H1 (cell line): ENCODE data around the gene PLOD1. TPM values are rescaled to one million over a fixed set of nuclear protein-coding genes. Genes with fewer than 3 reads are reported as not detected.

Experiments used
- CTCF ChIA-PET: fragments of 300-600 bp; sonication (Branson Sonifier 250); formaldehyde crosslinking; loops from one replicate; lab custom pipeline; 2021; ENCODE audit not compliant: partially characterized antibody; lab: Charles Lee
- POLR2A ChIA-PET: fragments of 300-600 bp; sonication (Branson Sonifier 250); formaldehyde crosslinking; loops from one replicate; lab custom pipeline; 2021; ENCODE audit warnings: inconsistent platforms; ENCODE audit not compliant: partially characterized antibody; lab: Charles Lee
- DNase-seq, 2 experiments: peaks; one replicate each; pipeline versions ENCODE4 v3.0.0 to v3.0.0-alpha.2; 2010 to 2022; ENCODE audit warnings: low spot score in 2 of 2, low read depth in 1 of 2, mixed read lengths in 1 of 2
- FAIRE-seq: peaks from 2 replicates; lab custom pipeline; 2011; peaks lifted over from hg19 to GRCh38; lab: Jason Lieb, UNC
- H2AFZ ChIP-seq: 2 replicates; pipeline ENCODE4 v1.8.1; 2012; ENCODE audit warnings: low read length, inconsistent platforms
- H2AK5ac ChIP-seq: 2 replicates; pipeline ENCODE4 v1.6.1; 2013; ENCODE audit warnings: low read depth, low read length
- H2BK120ac ChIP-seq: replicated peaks from 2 replicates; pipeline ENCODE3; 2013; ENCODE audit warnings: low read depth, low read length, inconsistent platforms
- H2BK12ac ChIP-seq: 2 replicates; pipeline ENCODE4 v1.6.1; 2013; ENCODE audit warnings: low read depth, low read length
- H2BK15ac ChIP-seq: 2 replicates; pipeline ENCODE4 v1.6.1; 2013; ENCODE audit warnings: low read length
- H2BK20ac ChIP-seq: 2 replicates; pipeline ENCODE4 v1.6.1; 2013; ENCODE audit warnings: low read length
- H2BK5ac ChIP-seq: 2 replicates; pipeline ENCODE4 v1.6.1; 2013; ENCODE audit warnings: low read depth, low read length
- H3K14ac ChIP-seq: 2 replicates; pipeline ENCODE4 v1.6.1; 2013; ENCODE audit warnings: inconsistent platforms; ENCODE audit not compliant: insufficient read length
- H3K18ac ChIP-seq: 2 replicates; pipeline ENCODE4 v1.6.1; 2013; ENCODE audit warnings: low read length; ENCODE audit errors: extremely low read depth
- H3K23ac ChIP-seq: 2 replicates; pipeline ENCODE4 v1.6.1; 2013; ENCODE audit warnings: inconsistent platforms; ENCODE audit not compliant: insufficient read length
- H3K23me2 ChIP-seq: 2 replicates; pipeline ENCODE4 v1.6.1; 2013; ENCODE audit warnings: low read depth, low read length
- H3K27ac ChIP-seq: 2 replicates; pipeline ENCODE4 v1.6.1; 2011; ENCODE audit warnings: low read depth, low read length, inconsistent platforms
- H3K27me3 ChIP-seq, 4 experiments: replicated peaks in 1 of 4; 1 replicate in 1 of 4; 2 replicates in 3 of 4; pipeline versions ENCODE4 v1.6.1 to v1.8.1; 2011 to 2013; ENCODE audit warnings: low read length in 3 of 4, mild to moderate bottlenecking in 3 of 4, inconsistent platforms in 2 of 4, mixed read lengths in 2 of 4, moderate library complexity in 1 of 4; ENCODE audit not compliant: control insufficient read depth in 3 of 4, insufficient read depth in 3 of 4; ENCODE audit errors: extremely low read depth in 1 of 4
- H3K36me3 ChIP-seq, 4 experiments: 2 replicates each; pipeline versions ENCODE4 v1.6.1 to v1.8.1; 2011 to 2013; ENCODE audit warnings: mild to moderate bottlenecking in 4 of 4, low read length in 3 of 4, moderate library complexity in 2 of 4, control low read depth in 1 of 4, inconsistent platforms in 1 of 4; ENCODE audit not compliant: insufficient read depth in 4 of 4, control insufficient read depth in 2 of 4
- H3K4ac ChIP-seq: replicated peaks from 2 replicates; pipeline ENCODE3; 2013; ENCODE audit warnings: low read length, low read depth, mixed read lengths, inconsistent platforms; ENCODE audit not compliant: insufficient read length
- H3K4me1 ChIP-seq, 4 experiments: replicated peaks in 1 of 4; 1 replicate in 1 of 4; 2 replicates in 3 of 4; pipeline versions ENCODE4 v1.6.1 to v1.8.1; 2011 to 2013; ENCODE audit warnings: low read length in 3 of 4, inconsistent platforms in 2 of 4, mixed read lengths in 1 of 4; ENCODE audit not compliant: insufficient read depth in 4 of 4, control insufficient read depth in 3 of 4
- H3K4me2 ChIP-seq, 2 experiments: 2 replicates each; pipeline versions ENCODE4 v1.6.1 to v1.8.1; 2011 to 2013; ENCODE audit warnings: low read depth in 2 of 2, low read length in 2 of 2, control low read depth in 1 of 2, inconsistent platforms in 1 of 2, mild to moderate bottlenecking in 1 of 2; ENCODE audit not compliant: insufficient read depth in 1 of 2
- H3K4me3 ChIP-seq, 4 experiments: fragments of 200-600, 300-600 bp in 1 of 4; sonication (generic), shearing (Covaris generic), sonication (Bioruptor Twin) in 1 of 4; 2 replicates each; pipeline versions ENCODE4 v1.5.1 to v1.8.1; 2011 to 2016; ENCODE audit warnings: low read length in 4 of 4, low read depth in 3 of 4, control low read depth in 2 of 4, inconsistent platforms in 2 of 4, mild to moderate bottlenecking in 2 of 4, mixed read lengths in 1 of 4, moderate library complexity in 1 of 4; ENCODE audit not compliant: insufficient read depth in 2 of 4; ENCODE audit errors: extremely low read depth in 1 of 4
- H3K56ac ChIP-seq: replicated peaks from 2 replicates; pipeline ENCODE3; 2013; ENCODE audit warnings: low read depth, mild to moderate bottlenecking, mixed read lengths, low read length, inconsistent platforms; ENCODE audit not compliant: insufficient read length
- H3K79me1 ChIP-seq: 2 replicates; pipeline ENCODE4 v1.6.1; 2013; ENCODE audit warnings: low read depth, low read length, control low read depth
- H3K79me2 ChIP-seq, 2 experiments: 2 replicates each; pipeline versions ENCODE4 v1.6.1 to v1.8.1; 2012 to 2013; ENCODE audit warnings: low read length in 2 of 2, mild to moderate bottlenecking in 2 of 2, inconsistent platforms in 1 of 2; ENCODE audit not compliant: insufficient read depth in 2 of 2, control insufficient read depth in 1 of 2
- H3K9ac ChIP-seq, 4 experiments: replicated peaks in 1 of 4; 1 replicate in 1 of 4; 2 replicates in 3 of 4; pipeline versions ENCODE4 v1.6.1 to v1.8.1; 2011 to 2013; ENCODE audit warnings: low read depth in 3 of 4, low read length in 3 of 4, control low read depth in 2 of 4, mild to moderate bottlenecking in 2 of 4, moderate library complexity in 2 of 4, inconsistent platforms in 1 of 4; ENCODE audit errors: extremely low read depth in 1 of 4
- H3K9me3 ChIP-seq, 2 experiments: 2 replicates each; pipeline versions ENCODE4 v1.6.1 to v1.8.1; 2012 to 2013; ENCODE audit warnings: mild to moderate bottlenecking in 2 of 2, moderate library complexity in 2 of 2, control low read depth in 1 of 2, inconsistent platforms in 1 of 2, low read depth in 1 of 2, low read length in 1 of 2, mixed read lengths in 1 of 2; ENCODE audit not compliant: insufficient read depth in 2 of 2
- H4K20me1 ChIP-seq, 2 experiments: replicated peaks in 1 of 2; 2 replicates each; pipeline versions ENCODE3 to v1.8.1; 2011 to 2013; ENCODE audit warnings: inconsistent platforms in 2 of 2, low read length in 2 of 2, mild to moderate bottlenecking in 1 of 2; ENCODE audit not compliant: insufficient read depth in 2 of 2, control insufficient read depth in 1 of 2
- H4K5ac ChIP-seq: 2 replicates; pipeline ENCODE4 v1.6.1; 2013; ENCODE audit warnings: low read length, low read depth, mixed read lengths, inconsistent platforms; ENCODE audit not compliant: insufficient read length
- H4K8ac ChIP-seq: 2 replicates; pipeline ENCODE4 v1.8.0; 2013; ENCODE audit warnings: mild to moderate bottlenecking, moderate library complexity, low read length, inconsistent platforms; ENCODE audit not compliant: insufficient read depth; ENCODE audit errors: extremely low read depth
- H4K91ac ChIP-seq: replicated peaks from 2 replicates; pipeline ENCODE3; 2013; ENCODE audit warnings: low read length, mixed read lengths, inconsistent platforms; ENCODE audit not compliant: insufficient read length
- EGR1 ChIP-seq: IDR thresholded peaks from 2 replicates; pipeline ENCODE4 v1.6.1; 2011; ENCODE audit warnings: low read depth, low read length, borderline replicate concordance
- WGBS, 2 experiments: shearing (Covaris generic) in 1 of 2; methylation state at CpG; one replicate each; pipeline versions ENCODE4 v1.1.6 to v1.1.7; 2013 to 2015; ENCODE audit warnings: low lambda C conversion rate in 2 of 2, mixed read lengths in 2 of 2, inconsistent platforms in 1 of 2, low coverage in 1 of 2, missing lambda C conversion rate in 1 of 2; ENCODE audit not compliant: insufficient replicate concordance in 2 of 2, insufficient coverage in 1 of 2, insufficient read length in 1 of 2; ENCODE audit errors: extremely low coverage in 1 of 2, missing lambda C conversion rate in 1 of 2; 5-methylcytosine and 5-hydroxymethylcytosine counted together
- polyA plus RNA-seq, 7 experiments: library from polyadenylated mRNA; depleted of rRNA in 3 of 7; stranded (reverse) in 5 of 7; unstranded in 2 of 7; fragments of >200 nt in 5 of 7; fragments of 200-250 nt in 2 of 7; gene quantifications; 1 replicate in 5 of 7; 2 replicates in 1 of 7; 4 replicates in 1 of 7; pipeline versions ENCODE4 v1.2.1 to v1.2.3, GENCODE V29; 2011 to 2013; ENCODE audit warnings: missing spikeins in 2 of 7, mixed read lengths in 2 of 7
- total RNA-seq: library from RNA; stranded (reverse); fragmentation: NEBNext Ultra II Directional; extraction: Animal tissue kit (Norgen Biotek cat#: 25700); gene quantifications from 2 replicates; pipeline ENCODE4 v1.2.1, GENCODE V29; 2021
- TF ChIP-seq, protein P1 (sequence below): IDR thresholded peaks from 2 replicates; pipeline ENCODE4 v1.6.1; 2011; ENCODE audit warnings: low read length, improper control_type of control experiment
- TF ChIP-seq, protein P2 (sequence below): IDR thresholded peaks from 2 replicates; pipeline ENCODE4 v1.6.1; 2011; ENCODE audit warnings: low read depth, mild to moderate bottlenecking, low read length; ENCODE audit not compliant: insufficient read depth

PLOD1 gene
- total and polyA plus RNA-seq, 2 of the 8 experiments (the other 6 are each of a cell fraction or from before 2014, with no cell fraction given) = 44.9 to 51.8 TPM

DNA sequence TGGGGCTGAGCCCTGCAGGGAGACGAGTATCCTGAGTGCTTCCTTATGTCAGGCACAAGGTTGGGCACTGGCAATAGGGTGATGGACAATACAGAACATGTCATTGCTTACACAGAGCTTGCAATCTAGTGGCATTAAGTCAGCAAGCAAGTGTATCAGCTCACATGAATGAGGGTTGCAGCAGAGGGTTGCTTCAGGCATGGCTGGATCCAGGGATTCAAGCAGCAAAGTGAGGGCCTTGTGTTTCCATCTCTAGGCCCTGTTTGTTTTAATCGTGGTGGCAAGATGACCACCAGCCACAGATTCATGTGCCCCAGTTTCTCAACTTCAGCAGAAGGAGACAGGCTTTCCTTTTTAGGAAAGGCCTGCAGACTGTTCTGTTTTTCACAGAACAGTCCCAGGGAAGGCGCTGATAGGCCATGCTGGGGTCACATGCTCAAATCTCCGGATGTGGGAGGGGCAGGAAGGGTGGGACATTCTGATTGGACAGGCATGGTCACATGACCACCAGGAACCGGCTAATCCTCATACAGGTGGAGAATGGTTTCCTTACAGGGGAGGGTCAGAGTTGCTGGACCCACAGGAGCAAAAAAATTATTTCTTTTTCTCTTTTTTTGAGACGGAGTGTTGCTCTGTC lies 14.4 kb downstream of the PLOD1 start:
- DNase-seq = no peak
- H3K36me3 ChIP-seq = peaks cover 0 to 5% (median 2%) of the 10 kb centered on the region in 4 experiments; a peak in 2 of 8 replicates

More for the DNA sequence above, 14.4 kb downstream of the PLOD1 start:
- ChIA-PET CTCF (interaction anchor here (0.8 to 1.3 kb wide), 5 partner anchors 11 to 57 kb away, joined by 3 to 5 read pairs (median 3); no protein-coding TSS in a partner anchor), POLR2A (interaction anchor here (3.0 to 3.3 kb wide), 2 partner anchors 12 to 40 kb away, joined by 9 to 32 read pairs; no protein-coding TSS in a partner anchor)
- no peak for FAIRE-seq
- no peak overlapping the region for H3K14ac ChIP-seq
- H3K56ac ChIP-seq = no peak overlapping the region
- no peak overlapping the region for H4K8ac ChIP-seq
- H3K4me1 ChIP-seq = peaks cover under 1 to 9% (median 3%) of the 10 kb centered on the region in 4 experiments; a peak in 6 of 7 replicates
- H3K27ac ChIP-seq = no peak overlapping the region
- no peak overlapping the region for H3K4me2 ChIP-seq
- no peaks in the 10 kb centered on the region for H3K79me1 ChIP-seq
- no peak overlapping the region for H2AK5ac ChIP-seq
- H3K79me2 ChIP-seq = no peaks in the 10 kb centered on the region; a peak in 1 of 4 replicates
- TF ChIP-seq, protein P1, sequence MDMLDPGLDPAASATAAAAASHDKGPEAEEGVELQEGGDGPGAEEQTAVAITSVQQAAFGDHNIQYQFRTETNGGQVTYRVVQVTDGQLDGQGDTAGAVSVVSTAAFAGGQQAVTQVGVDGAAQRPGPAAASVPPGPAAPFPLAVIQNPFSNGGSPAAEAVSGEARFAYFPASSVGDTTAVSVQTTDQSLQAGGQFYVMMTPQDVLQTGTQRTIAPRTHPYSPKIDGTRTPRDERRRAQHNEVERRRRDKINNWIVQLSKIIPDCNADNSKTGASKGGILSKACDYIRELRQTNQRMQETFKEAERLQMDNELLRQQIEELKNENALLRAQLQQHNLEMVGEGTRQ = peak; percentile 75
- TF ChIP-seq, protein P2, sequence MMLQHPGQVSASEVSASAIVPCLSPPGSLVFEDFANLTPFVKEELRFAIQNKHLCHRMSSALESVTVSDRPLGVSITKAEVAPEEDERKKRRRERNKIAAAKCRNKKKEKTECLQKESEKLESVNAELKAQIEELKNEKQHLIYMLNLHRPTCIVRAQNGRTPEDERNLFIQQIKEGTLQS = peak; percentile 59; the same call in 1 of the 2 replicates
- no peak for TF ChIP-seq EGR1
- H4K20me1 ChIP-seq = no peaks in the 10 kb centered on the region
- no peaks in the 10 kb centered on the region; the same call in 1 of the 2 replicates for H3K23me2 ChIP-seq
- no peaks in the 10 kb centered on the region for H3K27me3 ChIP-seq
- no peak overlapping the region for H3K9ac ChIP-seq
- 0 out of 2 replicates have a peak overlapping the region, but pooled peaks have one; percentile 2 for H2BK15ac ChIP-seq
- H4K91ac ChIP-seq = no peak overlapping the region
- no peak overlapping the region for H2BK5ac ChIP-seq
- H3K4ac ChIP-seq = no peak overlapping the region
- no peak overlapping the region for H2AFZ ChIP-seq
- H3K4me3 ChIP-seq = no peak overlapping the region
- peaks cover 0 to 5% of the 10 kb centered on the region in 2 experiments; a peak in 2 of 4 replicates for H3K9me3 ChIP-seq
- no peak overlapping the region for H3K18ac ChIP-seq
- no peak overlapping the region for H2BK12ac ChIP-seq
- H3K23ac ChIP-seq = no peak overlapping the region
- H2BK120ac ChIP-seq = no peak overlapping the region
- H2BK20ac ChIP-seq = no peak overlapping the region
- H4K5ac ChIP-seq = no peak overlapping the region
- WGBS, 2 experiments = 88% methylated on average over 6 of the region's 6 CpGs; no CpG with 5 or more reads in 1 of the 2 experiments
